NCI-H446 treated with DMSO at 0.1 percent for 48 hours (cell line): ENCODE data around the gene RNF167.

ENCODE experiments used
- DNase-seq: peaks from one replicate; lab custom pipeline; 2025; lab: John Stamatoyannopoulos, UW

Gene RNF167

GRCh38 chr17:4953451-4953961 is 13.4 kb downstream of the RNF167 start:
- DNase-seq = no peak

DNA sequence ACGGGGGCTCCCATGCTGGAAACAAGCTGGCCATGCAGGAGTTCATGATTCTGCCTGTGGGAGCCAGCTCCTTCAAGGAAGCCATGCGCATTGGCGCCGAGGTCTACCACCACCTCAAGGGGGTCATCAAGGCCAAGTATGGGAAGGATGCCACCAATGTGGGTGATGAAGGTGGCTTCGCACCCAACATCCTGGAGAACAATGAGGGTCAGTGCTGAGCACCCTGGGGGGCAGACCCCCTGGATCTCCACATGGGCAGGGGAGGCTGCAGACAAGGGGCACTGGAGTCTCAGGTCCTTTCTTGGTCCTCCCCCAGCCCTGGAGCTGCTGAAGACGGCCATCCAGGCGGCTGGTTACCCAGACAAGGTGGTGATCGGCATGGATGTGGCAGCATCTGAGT is 15.0 kb downstream of the RNF167 start:
- no peak for DNase-seq

GRCh38 chr17:4956493-4957061 is 16.5 kb downstream of the RNF167 start:
- no peak for DNase-seq

- DNase-seq = no peak
Measured at GRCh38 chr17:4958102-4958501, 18.0 kb downstream of the RNF167 start.

- DNase-seq = no peak
Measured at GRCh38 chr17:4959261-4959965, 19.3 kb downstream of the RNF167 start.

- no peak for DNase-seq
Measured at GRCh38 chr17:4960279-4960922, 20.3 kb downstream of the RNF167 start.

GRCh38 chr17:4965311-4965986 is 25.4 kb downstream of the RNF167 start:
- DNase-seq = no peak

DNA sequence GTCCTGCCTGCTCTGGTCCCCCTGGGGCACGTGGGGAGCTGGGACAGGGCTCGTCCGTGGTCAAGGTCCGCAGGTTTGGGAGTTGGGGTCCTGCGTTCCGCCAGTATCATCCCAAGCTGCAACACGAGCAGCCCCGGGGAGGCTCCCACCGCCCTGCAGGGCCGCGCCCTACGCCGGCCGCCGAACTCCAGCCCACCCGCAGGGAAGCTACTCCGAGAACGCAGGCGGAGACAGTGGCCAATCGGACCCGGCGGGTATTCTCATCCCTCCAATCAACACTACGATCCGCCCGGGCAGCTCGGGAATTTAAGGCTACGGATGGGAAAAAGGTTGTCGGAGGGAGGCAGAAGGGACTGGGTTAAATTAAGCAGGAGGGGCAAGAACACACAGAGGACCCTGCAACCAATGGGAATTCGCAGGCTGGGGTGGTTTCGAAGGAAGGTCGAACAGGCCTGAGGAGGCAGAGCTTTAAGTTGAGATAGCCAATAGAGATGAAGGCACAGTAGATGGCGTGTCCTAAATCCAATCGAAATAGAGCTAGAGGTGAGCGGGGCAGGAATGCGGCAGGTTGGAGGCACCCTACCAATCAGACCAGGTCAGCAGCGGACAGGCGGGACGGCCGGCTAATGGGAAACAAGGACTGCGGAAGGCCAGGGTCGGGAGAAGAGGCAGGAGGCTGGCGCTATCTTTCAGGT is 26.9 kb downstream of the RNF167 start:
- peak; percentile 99 for DNase-seq

- peak; percentile 88 for DNase-seq
Measured at GRCh38 chr17:4967539-4968485, 27.7 kb downstream of the RNF167 start, which contains the start of gene SPAG7. SPAG7 (minus strand) TSS chr17:4967817; CDS start chr17:4967804, 13 bp downstream.

- no peak for DNase-seq
Measured at GRCh38 chr17:4968486-4969046, 28.5 kb downstream of the RNF167 start.

DNA sequence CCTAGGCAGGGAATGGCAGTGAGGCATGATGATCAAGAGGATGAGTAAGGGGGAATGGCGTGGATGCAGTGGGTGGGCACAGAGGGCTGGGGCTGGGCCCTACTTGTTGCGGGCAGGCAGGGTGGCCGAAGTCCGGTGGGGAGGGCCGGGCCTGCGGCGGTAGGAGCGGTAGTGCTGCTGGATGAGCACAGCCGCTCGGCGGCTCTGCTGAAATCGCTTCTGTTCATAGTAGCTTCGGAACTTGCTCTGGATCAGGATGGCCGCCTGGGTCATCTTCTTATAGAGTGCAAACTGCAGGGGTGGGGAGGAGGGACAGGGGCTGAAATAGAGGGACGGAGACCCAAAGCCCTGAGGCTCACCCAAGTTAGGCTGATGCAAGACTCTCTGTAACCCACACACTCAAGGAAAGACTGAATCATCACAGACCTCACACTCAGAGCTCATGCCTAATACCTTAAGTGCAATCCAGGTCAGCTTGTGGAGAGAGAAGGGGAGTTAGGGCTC is 29.0 kb downstream of the RNF167 start:
- DNase-seq = no peak

GRCh38 chr17:4969551-4970173 is 29.6 kb downstream of the RNF167 start:
- no peak for DNase-seq

GRCh38 chr17:4970273-4970672 is 30.2 kb downstream of the RNF167 start:
- DNase-seq = no peak

- DNase-seq = no peak
Measured at GRCh38 chr17:4971826-4972225, 31.8 kb downstream of the RNF167 start.

GRCh38 chr17:4972322-4972721 is 32.3 kb downstream of the RNF167 start:
- DNase-seq = no peak

- no peak for DNase-seq
Measured at GRCh38 chr17:4972752-4973151, 32.7 kb downstream of the RNF167 start.

- no peak for DNase-seq
Measured at GRCh38 chr17:4973256-4974114, 33.4 kb downstream of the RNF167 start.

DNA sequence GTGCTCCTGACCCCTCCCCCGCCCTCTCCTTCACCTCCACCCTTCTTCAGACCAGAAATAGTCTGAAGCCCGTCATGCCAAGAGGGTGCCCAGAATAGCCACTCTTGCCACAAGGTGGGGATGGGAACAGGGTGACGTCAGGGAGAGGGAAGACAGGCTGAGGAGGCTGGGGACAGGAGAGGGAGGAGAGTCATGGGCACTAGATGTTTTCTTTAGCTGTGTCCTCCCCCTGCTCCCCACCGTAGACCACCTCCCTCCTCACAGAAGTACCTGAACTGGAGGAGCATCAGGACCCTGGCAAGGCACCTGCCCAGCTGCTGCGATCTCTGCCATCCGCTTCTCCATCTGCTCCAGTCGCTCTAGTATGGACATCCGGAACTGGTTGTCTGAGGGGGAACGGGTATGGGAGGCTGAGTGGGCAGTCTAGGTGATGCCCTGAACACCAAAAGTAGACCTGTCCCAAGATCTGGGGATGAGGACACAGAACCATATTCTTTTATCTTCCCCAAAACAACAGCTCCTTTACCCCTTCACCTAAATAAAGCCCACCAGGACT is 34.1 kb downstream of the RNF167 start:
- no peak for DNase-seq
